HG03342 (cell line): ENCODE measurements around the gene DDX5.
"Not testable (repeated sequence)": the region's sequence is repeated elsewhere in the genome, so short reads cannot be mapped to it uniquely, and the experiment has no call there.

Experiments used
- ATAC-seq: cut with Tn5 transposase; IDR thresholded peaks from one replicate; pipeline ENCODE4 v1.9.1; 2021; ENCODE audit warnings: mild to moderate bottlenecking, moderate library complexity; ENCODE audit not compliant: unreplicated experiment

The DDX5 gene

GRCh38 chr17:64495300-64495699, 10.8 kb downstream of the DDX5 start:
- ATAC-seq = not testable (repeated sequence)

DNA sequence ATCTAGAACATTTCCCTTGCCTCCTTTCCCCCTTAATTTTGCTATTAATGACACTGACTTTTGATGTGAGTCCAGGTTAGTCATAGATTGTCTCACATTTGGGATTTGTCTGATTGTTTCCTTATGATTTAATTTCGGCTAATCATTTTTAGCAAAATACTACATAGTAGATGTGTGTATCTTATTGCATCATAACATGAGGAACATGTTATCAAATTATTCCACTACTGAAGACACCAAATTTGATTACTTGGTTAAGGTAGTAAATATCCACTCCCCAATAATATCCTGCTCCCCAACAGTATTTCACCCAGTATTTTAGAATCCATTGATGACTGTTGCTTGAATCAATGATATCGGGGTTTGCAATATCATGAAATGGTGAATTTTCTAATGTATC, 12.0 kb downstream of the DDX5 start:
- no peak for ATAC-seq

DNA sequence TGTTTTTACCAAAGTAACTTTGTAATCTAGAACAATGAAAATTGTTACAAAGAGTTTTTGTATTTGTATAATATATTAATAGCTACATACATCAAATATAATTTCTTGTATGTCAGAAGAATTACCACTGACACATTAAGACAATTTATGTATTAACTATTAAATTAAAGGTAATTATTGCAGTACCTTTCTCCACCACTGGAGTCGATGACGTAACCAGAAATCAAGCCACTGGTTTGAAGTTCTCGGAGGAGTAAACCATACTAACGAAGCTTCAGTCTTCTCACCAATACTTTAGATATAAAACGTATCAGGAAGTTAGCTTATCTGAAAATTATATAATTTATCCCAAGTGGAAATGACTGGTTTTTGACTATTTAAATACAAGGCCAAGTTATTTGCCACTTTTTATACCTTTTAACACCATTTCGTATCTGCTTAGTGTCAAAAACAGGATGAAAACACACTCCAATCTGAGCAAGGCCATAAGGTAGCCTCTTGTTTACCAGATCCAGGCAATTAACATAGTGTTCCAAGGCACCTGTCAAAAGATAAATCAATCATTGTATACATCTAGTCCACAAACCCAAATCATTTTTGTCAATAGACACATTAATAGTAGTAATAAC, 13.5 kb downstream of the DDX5 start:
- no peak for ATAC-seq

GRCh38 chr17:64491994-64492393, 14.1 kb downstream of the DDX5 start:
- no peak for ATAC-seq

- no peak for ATAC-seq
Measured at GRCh38 chr17:64491034-64491860, 14.8 kb downstream of the DDX5 start.

GRCh38 chr17:64488301-64488700, 17.8 kb downstream of the DDX5 start:
- no peak for ATAC-seq

DNA sequence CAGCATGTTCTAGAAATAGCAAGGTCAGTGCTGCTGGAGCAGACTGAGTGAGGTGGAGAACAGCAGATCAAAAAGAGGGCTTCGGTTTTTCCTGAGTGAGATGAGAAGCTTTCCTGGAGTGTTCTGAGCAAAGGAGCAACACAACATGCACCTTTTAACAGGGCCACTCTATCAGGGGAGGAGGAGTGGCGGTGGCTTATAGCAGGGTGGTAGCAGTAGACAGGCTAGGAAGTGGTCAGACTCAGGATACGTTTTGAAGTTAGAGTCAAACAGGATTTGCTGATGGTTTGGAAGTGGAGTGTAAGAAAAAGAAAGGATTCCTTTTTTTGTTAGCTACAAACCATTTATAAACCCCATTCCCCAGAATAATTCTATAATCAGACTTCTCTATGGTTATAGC, 21.7 kb downstream of the DDX5 start:
- ATAC-seq = no peak

- no peak for ATAC-seq
Measured at GRCh38 chr17:64480951-64481350, 25.1 kb downstream of the DDX5 start.

GRCh38 chr17:64477849-64478248, 28.2 kb downstream of the DDX5 start:
- ATAC-seq = no peak

DNA sequence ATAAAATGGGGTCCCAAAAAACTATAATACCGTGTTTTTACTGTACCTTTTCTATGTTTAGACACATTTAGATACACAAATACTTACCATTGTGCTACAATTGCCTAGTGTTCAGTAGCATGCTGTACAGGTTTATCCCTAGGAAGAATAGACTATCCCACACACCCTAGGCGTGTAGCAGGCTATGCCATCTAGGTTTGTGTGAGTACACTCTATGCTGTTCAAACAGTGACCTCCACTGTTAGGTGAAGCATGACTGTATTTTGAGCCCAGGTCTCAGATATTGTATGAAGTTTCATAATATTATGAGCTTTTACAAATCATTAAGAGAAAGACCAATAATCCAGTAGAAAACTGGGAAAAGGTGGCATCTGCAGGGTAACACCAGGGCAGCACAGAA, 33.5 kb downstream of the DDX5 start:
- ATAC-seq = no peak

DNA sequence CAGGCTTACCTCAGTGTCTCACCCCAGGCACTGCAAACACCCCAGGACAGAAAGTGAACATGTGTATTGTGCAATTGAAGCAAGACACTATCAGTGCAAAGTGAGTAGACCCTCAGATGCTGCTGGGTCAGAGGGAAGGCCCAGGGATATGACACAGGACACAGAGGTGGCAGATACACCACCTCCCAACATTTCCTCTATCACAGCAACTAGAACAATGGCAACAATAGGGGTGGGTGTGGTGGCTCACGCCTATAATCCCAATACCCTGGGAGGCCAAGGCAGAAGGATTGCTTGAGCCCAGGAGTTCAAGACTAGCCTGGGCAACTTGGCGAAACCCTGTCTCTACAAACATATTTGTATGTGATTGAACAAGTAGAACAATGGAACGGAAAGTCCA, 34.6 kb downstream of the DDX5 start:
- no peak for ATAC-seq

GRCh38 chr17:64470625-64471024, 35.5 kb downstream of the DDX5 start:
- no peak for ATAC-seq

GRCh38 chr17:64466834-64467233, 39.3 kb downstream of the DDX5 start:
- not testable (repeated sequence) for ATAC-seq

DNA sequence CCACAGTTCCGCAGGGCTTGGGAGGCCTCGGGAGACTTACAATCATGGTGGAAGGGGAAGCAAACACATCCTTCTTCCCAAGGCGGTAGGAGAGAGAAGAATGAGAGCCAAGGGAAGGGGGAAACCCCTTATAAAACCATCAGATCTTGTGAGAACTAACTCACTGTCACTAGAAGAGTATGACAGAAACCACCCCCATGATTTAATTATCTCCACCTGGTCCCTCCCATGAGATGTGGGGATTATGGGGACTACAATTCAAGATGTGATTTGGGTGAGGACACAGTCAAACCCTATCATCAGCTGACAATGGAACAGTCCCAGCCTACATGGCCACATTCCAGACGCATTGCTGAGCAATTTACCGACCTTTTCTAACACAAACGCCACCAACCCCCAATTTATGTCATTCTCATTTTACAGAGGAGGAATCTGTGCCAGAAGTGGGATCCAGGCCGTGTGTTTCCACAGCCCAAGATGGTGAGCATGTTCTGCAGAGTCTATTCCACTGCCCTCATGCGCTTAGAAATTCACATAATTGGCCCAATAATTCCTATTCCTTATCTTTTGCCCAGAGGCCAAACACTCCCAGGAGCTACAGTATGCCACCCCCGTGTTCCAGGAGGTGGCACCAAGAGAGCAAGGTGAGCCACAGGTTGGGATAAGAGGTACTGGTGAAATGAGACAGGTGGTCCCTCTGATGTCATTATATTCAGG, 39.9 kb downstream of the DDX5 start:
- no peak for ATAC-seq

DNA sequence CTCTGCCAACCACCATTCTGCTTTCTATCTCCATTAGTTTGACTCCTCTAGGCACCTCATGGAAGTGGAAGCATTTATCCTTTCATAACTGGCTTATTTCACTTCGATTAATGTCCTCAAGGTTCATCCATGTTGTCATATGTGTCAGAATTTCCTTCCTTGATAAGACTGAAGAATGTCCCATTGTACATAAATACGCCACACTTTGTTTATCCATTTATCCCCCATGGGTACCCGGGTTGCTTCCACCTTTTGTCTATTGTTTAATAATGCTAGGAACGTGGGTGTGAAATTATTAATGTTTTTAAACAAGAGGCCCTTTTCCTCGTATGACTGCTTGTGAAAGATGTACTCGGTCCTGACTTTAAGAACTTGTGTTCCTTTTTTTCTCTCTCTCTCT, 44.3 kb downstream of the DDX5 start:
- ATAC-seq = no peak

- ATAC-seq = no peak
Measured at GRCh38 chr17:64460955-64461354, 45.1 kb downstream of the DDX5 start.

DNA sequence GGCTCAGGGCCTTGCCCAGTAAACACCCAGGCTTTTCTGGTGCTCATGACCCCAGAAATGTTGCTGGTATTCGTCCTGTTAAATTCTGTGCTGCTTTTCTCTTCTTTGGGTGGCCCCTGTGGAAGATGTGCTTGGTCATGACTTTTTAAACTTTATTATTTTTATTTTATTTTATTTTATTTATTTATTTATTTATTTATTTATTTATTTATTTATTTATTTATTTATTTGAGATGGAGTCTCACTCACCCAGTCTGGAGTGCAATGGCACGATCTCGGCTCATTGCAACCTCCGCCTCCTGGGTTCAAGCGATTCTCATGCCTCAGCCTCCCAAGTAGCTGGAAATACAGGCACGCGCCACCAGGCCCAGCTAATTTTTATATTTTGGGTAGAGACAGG, 46.3 kb downstream of the DDX5 start:
- not testable (repeated sequence) for ATAC-seq

DNA sequence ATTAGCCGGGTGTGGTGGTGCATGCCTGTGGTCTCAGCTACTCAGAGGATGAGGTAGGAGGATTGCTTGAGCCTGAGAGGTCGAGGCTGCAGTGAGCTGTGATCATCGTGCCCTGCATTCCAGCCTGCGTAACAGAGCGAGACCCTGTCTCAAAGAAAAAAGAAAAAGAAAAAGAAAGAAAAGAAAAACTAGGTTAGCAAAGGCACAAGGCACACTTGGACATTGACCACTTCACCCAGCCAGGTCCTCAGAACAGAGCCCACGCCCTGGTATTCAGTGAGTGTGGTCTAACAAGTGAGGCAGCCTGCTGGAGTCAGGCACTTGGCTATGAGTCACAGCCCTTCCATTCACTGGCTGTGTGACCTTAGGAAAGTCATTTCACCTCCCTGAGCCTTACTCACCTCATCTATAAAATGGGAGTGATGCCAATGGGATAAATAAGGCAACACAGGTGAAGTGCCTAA, 46.8 kb downstream of the DDX5 start:
- no peak for ATAC-seq

- no peak for ATAC-seq
Measured at GRCh38 chr17:64458756-64459155, 47.3 kb downstream of the DDX5 start.

GRCh38 chr17:64457156-64457555, 48.9 kb downstream of the DDX5 start:
- no peak for ATAC-seq

DNA sequence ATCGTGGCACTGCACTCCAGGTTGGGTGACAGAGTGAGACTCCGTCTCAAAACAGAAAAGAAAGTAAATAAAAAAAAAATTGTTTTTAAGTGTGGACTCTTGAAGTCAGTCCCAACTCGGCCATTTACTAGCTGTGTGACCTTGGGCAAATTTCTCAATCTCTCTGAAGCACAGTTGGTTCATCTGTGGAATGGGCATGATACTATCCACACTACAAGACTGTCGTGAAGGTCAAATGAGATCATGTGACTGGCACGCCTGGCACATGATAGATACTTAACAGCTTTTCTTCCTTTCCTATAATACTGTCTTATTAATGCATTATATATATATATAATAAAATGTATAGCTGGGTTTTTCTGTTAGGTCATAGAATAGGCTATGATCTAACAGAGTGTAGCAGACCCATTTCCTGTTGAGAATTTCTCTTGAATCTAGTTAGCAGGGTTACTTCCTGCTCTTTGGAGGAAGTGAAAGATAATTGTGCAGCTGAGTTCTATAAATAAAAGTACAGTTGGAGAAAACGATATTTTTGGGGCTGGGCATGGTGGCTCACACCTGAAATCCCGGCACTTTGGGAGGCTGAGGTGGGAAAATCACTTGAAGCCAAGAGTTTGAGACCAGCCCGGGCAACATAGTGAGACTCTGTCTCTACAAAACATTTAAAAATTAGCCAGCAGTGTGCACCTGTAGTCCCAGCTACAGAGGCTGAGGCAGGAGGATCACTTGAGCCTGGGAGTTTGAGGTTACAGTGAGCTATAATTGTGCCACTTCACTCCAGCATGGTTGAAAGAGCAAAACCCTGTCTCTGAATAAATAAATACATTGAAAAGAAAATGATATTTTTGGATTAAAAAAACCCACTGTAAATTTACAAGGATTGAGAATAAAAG, 49.9 kb downstream of the DDX5 start:
- ATAC-seq = no peak
